B cell (primary cell): ENCODE measurements around the gene RCOR3. TPM values are rescaled to one million over a fixed set of nuclear protein-coding genes. Genes with fewer than 3 reads are reported as not detected.
A peak's percentile ranks its signal among the peaks of the same experiment; 100 is the strongest.

Source experiments
- ATAC-seq: fragments of 200-7000 bp; cut with Tn5 transposase; one replicate; pipeline ENCODE4 v1.10.0; 2021; ENCODE audit warnings: low read depth, mild to moderate bottlenecking, moderate number of reproducible peaks, moderate library complexity
- CTCF ChIA-PET: fragments of 350-600 bp; sonication (Branson Sonifier 250); formaldehyde crosslinking; loops from one replicate; lab custom pipeline; 2021; ENCODE audit warnings: antibody characterized with exemption, inconsistent platforms; lab: Charles Lee
- POLR2A ChIA-PET: fragments of 350-600 bp; sonication (Branson Sonifier 250); formaldehyde crosslinking; loops from one replicate; lab custom pipeline; 2021; ENCODE audit warnings: antibody characterized with exemption; lab: Charles Lee
- DNase-seq: peaks from one replicate; pipeline ENCODE4 v3.0.0; 2013
- H2AFZ ChIP-seq: 2 replicates; pipeline ENCODE4 v1.6.1; 2012; ENCODE audit warnings: mild to moderate bottlenecking, low read depth, low read length; ENCODE audit not compliant: insufficient read depth, poor library complexity, severe bottlenecking
- H3K27ac ChIP-seq, 2 donors: 1 replicate in 1 of 2; 2 replicates in 1 of 2; pipeline ENCODE4 v1.5.1; 2012 to 2013; ENCODE audit warnings: low read length in 2 of 2, mild to moderate bottlenecking in 2 of 2, moderate library complexity in 1 of 2
- H3K27me3 ChIP-seq, 4 experiments: fragments of 200-600 bp in 1 of 4; sonication (generic) in 1 of 4; replicated peaks in 1 of 4; 1 replicate in 2 of 4; 2 replicates in 2 of 4; pipeline versions ENCODE4 v1.6.1 to v1.7.0; 2013 to 2016; ENCODE audit warnings: low read length in 3 of 4, mild to moderate bottlenecking in 2 of 4, mixed read lengths in 1 of 4, moderate library complexity in 1 of 4; ENCODE audit not compliant: insufficient read depth in 4 of 4, control insufficient read depth in 3 of 4; ENCODE audit errors: control extremely low read depth in 1 of 4
- H3K36me3 ChIP-seq, 2 experiments: replicated peaks in 1 of 2; 1 replicate in 1 of 2; 2 replicates in 1 of 2; pipeline versions ENCODE4 v1.6.1 to v1.7.1; 2013; ENCODE audit warnings: low read length in 1 of 2; ENCODE audit not compliant: insufficient read depth in 2 of 2, control insufficient read depth in 1 of 2; ENCODE audit errors: control extremely low read depth in 1 of 2, extremely low read depth in 1 of 2
- H3K4me1 ChIP-seq, 2 donors: fragments of 200-600 bp in 1 of 2; sonication (generic) in 1 of 2; 1 replicate in 1 of 2; 2 replicates in 1 of 2; pipeline versions ENCODE4 v1.5.1 to v1.6.1; 2013 to 2017; ENCODE audit warnings: low read length in 2 of 2; ENCODE audit not compliant: control insufficient read depth in 2 of 2, insufficient read depth in 2 of 2
- H3K4me2 ChIP-seq: replicated peaks from 2 replicates; pipeline ENCODE3; 2012; ENCODE audit warnings: mild to moderate bottlenecking, low read depth, low read length; ENCODE audit not compliant: poor library complexity, severe bottlenecking
- H3K4me3 ChIP-seq, 5 experiments: fragments of 200-600 bp in 1 of 5; sonication (generic) in 1 of 5; 1 replicate in 3 of 5; 2 replicates in 2 of 5; pipeline versions ENCODE4 v1.5.1 to v1.7.0; 2011 to 2016; ENCODE audit warnings: low read length in 4 of 5, mild to moderate bottlenecking in 4 of 5, low read depth in 2 of 5, control low read depth in 1 of 5, moderate library complexity in 1 of 5; ENCODE audit not compliant: insufficient read depth in 1 of 5; ENCODE audit errors: control extremely low read depth in 1 of 5, extremely low read depth in 1 of 5
- H3K79me2 ChIP-seq: fragments of 200-600 bp; sonication (generic); one replicate; pipeline ENCODE4 v1.6.0; 2016; ENCODE audit warnings: low read length; ENCODE audit not compliant: control insufficient read depth, insufficient read depth
- H3K9ac ChIP-seq: fragments of 200-600 bp; sonication (generic); 2 replicates; pipeline ENCODE4 v1.6.1; 2017; ENCODE audit warnings: mild to moderate bottlenecking, low read length, moderate library complexity
- H3K9me3 ChIP-seq, 3 donors: one replicate each; pipeline versions ENCODE4 v1.6.1 to v1.7.1; 2013; ENCODE audit warnings: low read length in 2 of 3; ENCODE audit not compliant: control insufficient read depth in 2 of 3, insufficient read depth in 1 of 3; ENCODE audit errors: control extremely low read depth in 1 of 3
- H4K20me1 ChIP-seq: 2 replicates; pipeline ENCODE4 v1.6.0; 2012; ENCODE audit warnings: mild to moderate bottlenecking, low read length; ENCODE audit not compliant: insufficient read depth, control insufficient read depth, poor library complexity, severe bottlenecking
- H3K27ac Mint-ChIP-seq: one replicate; pipeline ENCODE4 v1.8.0; 2021; ENCODE audit warnings: mixed read lengths
- H3K27me3 Mint-ChIP-seq: one replicate; pipeline ENCODE4 v1.8.0; 2021; ENCODE audit warnings: mixed read lengths
- H3K4me1 Mint-ChIP-seq: one replicate; pipeline ENCODE4 v1.8.0; 2021; ENCODE audit warnings: mixed read lengths
- H3K4me3 Mint-ChIP-seq: one replicate; pipeline ENCODE4 v1.8.0; 2021; ENCODE audit warnings: mixed read lengths
- H3K9me3 Mint-ChIP-seq: one replicate; pipeline ENCODE4 v1.8.0; 2022; ENCODE audit warnings: mixed read lengths; ENCODE audit not compliant: insufficient read depth
- CTCF ChIP-seq: fragments of 200-600 bp; IDR thresholded peaks from one replicate; pipeline ENCODE4 v1.8.0; 2022; ENCODE audit warnings: antibody characterized with exemption, mild to moderate bottlenecking
- EZH2 ChIP-seq: IDR thresholded peaks from 2 replicates; pipeline ENCODE4 v1.6.1; 2012; ENCODE audit warnings: borderline replicate concordance, low read depth, mild to moderate bottlenecking, moderate library complexity, low read length; ENCODE audit not compliant: insufficient read depth, poor library complexity, severe bottlenecking
- WGBS: methylation state at CpG from one replicate; pipeline ENCODE4 v1.1.5; 2013; ENCODE audit warnings: missing lambda C conversion rate; ENCODE audit not compliant: insufficient coverage; 5-methylcytosine and 5-hydroxymethylcytosine counted together
- intact Hi-C: fragments of 100-400 bp; cut with micrococcal nuclease; formaldehyde crosslinking; loops from one replicate; pipeline ENCODE4 v1.10.0; 2022
- polyA plus RNA-seq: library from polyadenylated mRNA; depleted of rRNA; stranded (reverse); fragments of >200 nt; gene quantifications from 2 replicates; pipeline ENCODE4 v1.2.3, GENCODE V29; 2012
- total RNA-seq, 2 donors: library from RNA; stranded (reverse); fragments of 120-200 nt in 1 of 2; gene quantifications; 1 replicate in 1 of 2; 2 replicates in 1 of 2; pipeline versions ENCODE4 v1.2.3 to v1.2.4, GENCODE V29; 2013 to 2022

RCOR3 gene
- total and polyA plus RNA-seq, 2 donors (not counting 1 experiment from before 2014, with no cell fraction given) = 42.7 to 120 TPM

- DNase-seq (no peak), ATAC-seq (no peak)
- Mint-ChIP-seq H3K27ac (peak overlapping the region; percentile 97), H3K4me3 (peak overlapping the region; percentile 93), H3K4me1 (peaks cover 80% of the 10 kb centered on the region), H3K27me3 (no peaks in the 10 kb centered on the region), H3K9me3 (no peaks in the 10 kb centered on the region)
- TF ChIP-seq EZH2 = no peak
- no peak for TF ChIP-seq CTCF
- Histone ChIP-seq H3K27ac (peak overlapping the region; percentile 73 to 92), H3K4me2 (peak overlapping the region; percentile 81), H3K4me3 (peak overlapping the region in 4 of 5 experiments; percentile 23 to 81 (median 74)), H3K27me3 (no peaks in the 10 kb centered on the region), H3K9me3 (no peaks in the 10 kb centered on the region), H4K20me1 (peaks cover 6% of the 10 kb centered on the region), H3K9ac (peak overlapping the region; percentile 86), H3K79me2 (peaks cover 99% of the 10 kb centered on the region), H3K36me3 (peaks cover 0 to 21% of the 10 kb centered on the region in 2 experiments), H2AFZ (peak overlapping the region; percentile 25), H3K4me1 (peaks cover 78 to 83% of the 10 kb centered on the region in 2 donors)
- CTCF ChIA-PET = interaction anchor here (1.0 to 13.8 kb wide), 9 partner anchors 15 to 186 kb away, joined by 3 to 333 read pairs (median 6); no protein-coding TSS in a partner anchor
- WGBS = 54% methylated on average over 3 of the region's 6 CpGs
- POLR2A ChIA-PET = interaction anchor here (0.8 to 1.4 kb wide), 2 partner anchors 7 to 20 kb away, joined by 3 read pairs; no protein-coding TSS in a partner anchor
- intact Hi-C loops = loop anchor here (5.0 kb wide), 1 partner anchor 248 kb away; the partner anchor contains the start of gene SLC30A1
These were observed 69.8 kb downstream of the RCOR3 start for GRCh38 chr1:211328866-211329475.

- Histone ChIP-seq H3K4me1 (peaks cover 87 to 90% of the 10 kb centered on the region in 2 donors), H3K4me2 (peak overlapping the region; percentile 81), H3K36me3 (peaks cover 0 to 27% of the 10 kb centered on the region in 2 experiments), H3K27ac (peak overlapping the region; percentile 73 to 92), H3K79me2 (peaks cover 99% of the 10 kb centered on the region), H2AFZ (peak overlapping the region; percentile 26), H3K4me3 (peak overlapping the region in 4 of 5 experiments; percentile 23 to 81 (median 74)), H4K20me1 (peaks cover 6% of the 10 kb centered on the region), H3K9me3 (no peaks in the 10 kb centered on the region), H3K9ac (peak overlapping the region; percentile 86), H3K27me3 (no peaks in the 10 kb centered on the region)
- intact Hi-C loops = loop anchor here (5.0 to 10.0 kb wide), 2 partner anchors 248 to 985 kb away; partner anchors contain the start of gene SLC30A1
- Mint-ChIP-seq H3K4me3 (peak overlapping the region; percentile 93), H3K9me3 (no peaks in the 10 kb centered on the region), H3K27ac (peak overlapping the region; percentile 97), H3K4me1 (peaks cover 83% of the 10 kb centered on the region), H3K27me3 (no peaks in the 10 kb centered on the region)
- ATAC-seq (peak; percentile 74), DNase-seq (peak; percentile 81)
- ChIA-PET POLR2A (interaction anchor here (1.4 kb wide), 1 partner anchor 19 kb away, joined by 3 read pairs; no protein-coding TSS in a partner anchor), CTCF (interaction anchor here (1.3 to 13.8 kb wide), 6 partner anchors 14 to 185 kb away, joined by 3 to 333 read pairs (median 10); no protein-coding TSS in a partner anchor)
- 29% methylated on average over 3 of the region's 4 CpGs for WGBS
- no peak for TF ChIP-seq CTCF
- no peak for TF ChIP-seq EZH2
These were observed 70.6 kb downstream of the RCOR3 start for GRCh38 chr1:211329764-211330201.
